GM12878 (cell line): ENCODE data around the gene BAZ1B. TPM values are rescaled to one million over a fixed set of nuclear protein-coding genes. Genes with fewer than 3 reads are reported as not detected.

Experiments
- ATAC-seq: fragments of 200-7000 bp; cut with Tn5 transposase; 3 replicates; pipeline ENCODE4 v1.9.1; 2020; ENCODE audit warnings: mild to moderate bottlenecking, moderate library complexity
- BruUV-seq: library from RNA; stranded (reverse); fragments of 400-500 nt; replicated peaks from 2 replicates; lab custom pipeline; 2021; lab: Mats Ljungman, UMichigan
- CTCF ChIA-PET: fragments of 300-600 bp; sonication (Branson Sonifier 250); formaldehyde crosslinking; extraction: SDS; loops from one replicate; lab custom pipeline; 2021; ENCODE audit warnings: inconsistent platforms; lab: Yijun Ruan, JAX
- POLR2A ChIA-PET: fragments of 350-600 bp; formaldehyde crosslinking; extraction: SDS; loops from one replicate; lab custom pipeline; 2021; ENCODE audit warnings: inconsistent platforms; lab: Charles Lee
- RAD21 ChIA-PET: fragments of 300-600 bp; sonication (Branson Sonifier 250); formaldehyde crosslinking; loops from one replicate; lab custom pipeline; 2023; ENCODE audit warnings: antibody characterized with exemption; ENCODE audit not compliant: unreplicated experiment; lab: Charles Lee
- SMC1A ChIA-PET: fragments of 300-600 bp; sonication (Branson Sonifier 250); formaldehyde crosslinking; loops from one replicate; lab custom pipeline; 2023; ENCODE audit not compliant: unreplicated experiment, uncharacterized antibody; lab: Charles Lee
- DNase-seq: peaks from one replicate; pipeline ENCODE4 v3.0.0-alpha.2; 2011; ENCODE audit warnings: low read depth, low spot score
- FAIRE-seq: peaks from 3 replicates; lab custom pipeline; 2011; peaks lifted over from hg19 to GRCh38; lab: Jason Lieb, UNC
- H2AFZ ChIP-seq: 2 replicates; pipeline ENCODE4 v1.6.0; 2011; ENCODE audit warnings: low read depth, low read length, control low read depth; ENCODE audit not compliant: control insufficient read depth
- H3K27ac ChIP-seq: 2 replicates; pipeline ENCODE4 v1.5.1; 2011; ENCODE audit warnings: control low read depth; ENCODE audit not compliant: control insufficient read depth, insufficient read depth
- H3K27me3 ChIP-seq, 2 experiments: replicated peaks in 1 of 2; 2 replicates each; pipeline versions ENCODE4 v1.6.0 to v1.6.1; 2011; ENCODE audit warnings: low read length in 1 of 2; ENCODE audit not compliant: control insufficient read depth in 2 of 2, insufficient read depth in 2 of 2
- H3K36me3 ChIP-seq, 2 experiments: 2 replicates each; pipeline ENCODE4 v1.5.1; 2011; ENCODE audit warnings: low read length in 1 of 2; ENCODE audit not compliant: control insufficient read depth in 2 of 2, insufficient read depth in 2 of 2
- H3K4me1 ChIP-seq: 2 replicates; pipeline ENCODE4 v1.6.1; 2011; ENCODE audit warnings: mild to moderate bottlenecking, low read length, moderate library complexity, mixed read lengths; ENCODE audit not compliant: control insufficient read depth, insufficient read depth
- H3K4me2 ChIP-seq: 2 replicates; pipeline ENCODE4 v1.6.0; 2011; ENCODE audit warnings: control low read depth; ENCODE audit not compliant: control insufficient read depth, insufficient read depth
- H3K4me3 ChIP-seq: fragments of 200-600 bp; sonication (generic); 2 replicates; pipeline ENCODE4 v1.5.1; 2016
- H3K79me2 ChIP-seq: 2 replicates; pipeline ENCODE4 v1.6.0; 2011; ENCODE audit warnings: low read length; ENCODE audit not compliant: control insufficient read depth, insufficient read depth
- H3K9ac ChIP-seq: 2 replicates; pipeline ENCODE4 v1.8.0; 2011; ENCODE audit warnings: low read length, control low read depth, mixed read lengths; ENCODE audit not compliant: control insufficient read depth, insufficient read depth
- H3K9me3 ChIP-seq: replicated peaks from 3 replicates; pipeline ENCODE4 v1.5.1; 2011; ENCODE audit warnings: mild to moderate bottlenecking, low read length; ENCODE audit not compliant: control insufficient read depth, insufficient read depth
- H4K20me1 ChIP-seq: 2 replicates; pipeline ENCODE4 v1.6.0; 2011; ENCODE audit not compliant: control insufficient read depth, insufficient read depth
- CREM ChIP-seq: IDR thresholded peaks from 2 replicates; pipeline ENCODE4 v1.6.1; 2014; ENCODE audit warnings: antibody characterized with exemption, low read depth
- HCFC1 ChIP-seq: fragments of 150-350 bp; IDR thresholded peaks from 2 replicates; pipeline ENCODE4 v1.6.1; 2014; ENCODE audit warnings: low read length
- JUNB ChIP-seq: IDR thresholded peaks from 2 replicates; pipeline ENCODE4 v1.6.1; 2016; ENCODE audit warnings: antibody characterized with exemption, mild to moderate bottlenecking
- NBN ChIP-seq: fragments of 450-650 bp; IDR thresholded peaks from 2 replicates; pipeline ENCODE4 v1.6.1; 2016
- SPI1 ChIP-seq: IDR thresholded peaks from 2 replicates; pipeline ENCODE4 v1.6.1; 2011; ENCODE audit warnings: low read depth, mild to moderate bottlenecking, low read length, moderate library complexity, borderline replicate concordance; ENCODE audit not compliant: insufficient read depth
- SREBF2 ChIP-seq: IDR thresholded peaks from 2 replicates; pipeline ENCODE4 v1.6.1; 2012; ENCODE audit warnings: mild to moderate bottlenecking, low read length
- YY1 ChIP-seq: IDR thresholded peaks from 2 replicates; pipeline ENCODE4 v1.6.1; 2011; ENCODE audit warnings: low read depth, mild to moderate bottlenecking, low read length
- ZNF207 ChIP-seq: fragments of 450-650 bp; IDR thresholded peaks from 2 replicates; pipeline ENCODE4 v1.6.1; 2014; ENCODE audit warnings: antibody characterized with exemption, mild to moderate bottlenecking, borderline replicate concordance
- ZNF24 ChIP-seq: fragments of 450-650 bp; IDR thresholded peaks from 2 replicates; pipeline ENCODE4 v1.6.1; 2017; ENCODE audit warnings: antibody characterized with exemption, mild to moderate bottlenecking
- ZZZ3 ChIP-seq: IDR thresholded peaks from 2 replicates; pipeline ENCODE4 v1.6.1; 2011; ENCODE audit warnings: low read depth; ENCODE audit not compliant: control insufficient read depth, insufficient read length
- WGBS: methylation state at CpG from one replicate; pipeline ENCODE4 v1.1.6; 2016; ENCODE audit warnings: low lambda C conversion rate; ENCODE audit not compliant: insufficient replicate concordance, insufficient coverage; ENCODE audit errors: missing lambda C conversion rate; 5-methylcytosine and 5-hydroxymethylcytosine counted together
- in situ Hi-C: fragments of 300-500 bp; cut with MboI; formaldehyde crosslinking; loops from 9 replicates; pipeline ENCODE4 v1.14.3; 2018; ENCODE audit warnings: mixed read lengths
- intact Hi-C: fragments of 100-400 bp; cut with micrococcal nuclease; formaldehyde crosslinking; loops from one replicate; pipeline ENCODE4 v1.14.2; 2022; ENCODE audit not compliant: unreplicated experiment
- polyA plus RNA-seq, 11 experiments: library from polyadenylated mRNA; depleted of rRNA in 4 of 11; unstranded in 6 of 11; stranded (reverse) in 5 of 11; fragments of >200 nt; fragmentation: Nextera tagmentation in 4 of 11; fragmentation: Illumina TruSeq in 1 of 11; extraction: Ambion mirVana in 4 of 11; extraction: Trizol in 1 of 11; gene quantifications; 1 replicate in 1 of 11; 2 replicates in 10 of 11; pipeline versions ENCODE4 v1.2.1 to v1.2.3, GENCODE V29; 2011 to 2016; ENCODE audit warnings: inconsistent platforms in 2 of 11, missing spikeins in 2 of 11, low read depth in 1 of 11
- total RNA-seq, 4 experiments: library from RNA; depleted of rRNA in 3 of 4; stranded (reverse); fragments of >200 nt in 3 of 4; fragmentation: Illumina TruSeq in 1 of 4; extraction: Trizol in 1 of 4; gene quantifications; 2 replicates each; pipeline versions ENCODE4 v1.2.1 to v1.2.3, GENCODE V29; 2013 to 2021
- TF ChIP-seq, protein P1 (sequence below): fragments of 150-350 bp; IDR thresholded peaks from 2 replicates; pipeline ENCODE4 v1.6.1; 2016; ENCODE audit warnings: low read depth, low read length

The BAZ1B gene
- total and polyA plus RNA-seq, 10 of the 15 experiments (the other 5 are each of a cell fraction or from before 2014, with no cell fraction given): 14.0 to 77.4 (median 36.2) TPM

DNA sequence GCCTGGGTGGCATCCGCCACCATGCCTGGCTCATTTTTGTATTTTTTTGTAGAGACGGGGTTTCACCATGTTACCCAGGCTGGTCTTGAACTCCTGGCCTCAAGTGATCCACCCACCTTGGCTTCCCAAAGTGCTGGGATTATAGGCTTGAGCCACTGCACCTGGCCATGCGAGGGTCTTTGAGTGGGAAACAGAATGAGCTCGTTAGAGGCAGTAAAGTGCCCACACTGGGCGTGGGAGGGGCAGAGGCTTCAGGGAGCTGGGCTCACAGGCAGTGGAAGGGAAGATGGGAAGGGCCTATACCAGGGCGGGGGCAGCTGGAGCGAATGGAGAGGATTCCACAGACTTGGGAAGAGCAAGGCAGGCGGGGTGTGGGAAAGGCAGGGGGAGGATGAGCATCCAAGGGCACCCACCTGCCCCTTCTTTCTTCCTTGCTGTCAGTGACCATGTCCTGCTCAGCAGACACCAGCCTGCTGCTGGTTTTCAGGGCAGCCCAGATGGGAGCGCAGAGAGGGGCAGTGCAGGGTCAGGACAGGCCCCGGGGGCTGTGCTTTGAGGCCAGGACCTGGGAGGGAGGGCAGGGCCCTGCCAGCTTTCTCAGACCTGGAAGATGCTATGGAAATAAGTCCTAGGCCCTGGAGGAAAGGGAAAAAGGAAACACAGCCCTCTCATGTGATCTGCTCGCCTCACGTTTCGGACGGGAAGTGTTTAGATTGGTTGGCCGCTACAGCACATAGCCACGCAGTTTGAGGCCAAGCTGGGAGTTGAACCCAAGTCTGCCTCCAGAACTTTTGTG lies 84.3 kb downstream of the BAZ1B start:
- CTCF ChIA-PET: interaction anchor here (1.0 to 1.6 kb wide), 2 partner anchors 11 to 14 kb away, joined by 3 to 5 read pairs; no protein-coding TSS in a partner anchor

More for the DNA sequence above, 84.3 kb downstream of the BAZ1B start:
- 64% methylated on average over 15 of the region's 16 CpGs for WGBS
- Histone ChIP-seq H3K4me2 (no peak overlapping the region), H3K27me3 (no peaks in the 10 kb centered on the region), H3K79me2 (no peaks in the 10 kb centered on the region), H3K36me3 (peaks cover 13 to 15% of the 10 kb centered on the region in 2 experiments), H3K9ac (no peak overlapping the region), H4K20me1 (no peaks in the 10 kb centered on the region), H3K9me3 (no peaks in the 10 kb centered on the region), H3K4me1 (no peaks in the 10 kb centered on the region), H2AFZ (no peak overlapping the region), H3K4me3 (no peak overlapping the region), H3K27ac (no peak overlapping the region)
- in situ Hi-C loops (no loop called here), intact Hi-C loops (no loop called here)
- DNase-seq: no peak
- BruUV-seq: no TSS peak
- POLR2A ChIA-PET: no interaction called here
- SMC1A ChIA-PET: interaction anchor here (1.0 kb wide), 1 partner anchor 14 kb away, joined by 3 read pairs; no protein-coding TSS in a partner anchor
- ATAC-seq: no peak
- RAD21 ChIA-PET: no interaction called here
- no peak for TF ChIP-seq NBN
- no peak for TF ChIP-seq SREBF2
- no peak for TF ChIP-seq JUNB
- TF ChIP-seq ZNF24: no peak
- TF ChIP-seq, protein P1, sequence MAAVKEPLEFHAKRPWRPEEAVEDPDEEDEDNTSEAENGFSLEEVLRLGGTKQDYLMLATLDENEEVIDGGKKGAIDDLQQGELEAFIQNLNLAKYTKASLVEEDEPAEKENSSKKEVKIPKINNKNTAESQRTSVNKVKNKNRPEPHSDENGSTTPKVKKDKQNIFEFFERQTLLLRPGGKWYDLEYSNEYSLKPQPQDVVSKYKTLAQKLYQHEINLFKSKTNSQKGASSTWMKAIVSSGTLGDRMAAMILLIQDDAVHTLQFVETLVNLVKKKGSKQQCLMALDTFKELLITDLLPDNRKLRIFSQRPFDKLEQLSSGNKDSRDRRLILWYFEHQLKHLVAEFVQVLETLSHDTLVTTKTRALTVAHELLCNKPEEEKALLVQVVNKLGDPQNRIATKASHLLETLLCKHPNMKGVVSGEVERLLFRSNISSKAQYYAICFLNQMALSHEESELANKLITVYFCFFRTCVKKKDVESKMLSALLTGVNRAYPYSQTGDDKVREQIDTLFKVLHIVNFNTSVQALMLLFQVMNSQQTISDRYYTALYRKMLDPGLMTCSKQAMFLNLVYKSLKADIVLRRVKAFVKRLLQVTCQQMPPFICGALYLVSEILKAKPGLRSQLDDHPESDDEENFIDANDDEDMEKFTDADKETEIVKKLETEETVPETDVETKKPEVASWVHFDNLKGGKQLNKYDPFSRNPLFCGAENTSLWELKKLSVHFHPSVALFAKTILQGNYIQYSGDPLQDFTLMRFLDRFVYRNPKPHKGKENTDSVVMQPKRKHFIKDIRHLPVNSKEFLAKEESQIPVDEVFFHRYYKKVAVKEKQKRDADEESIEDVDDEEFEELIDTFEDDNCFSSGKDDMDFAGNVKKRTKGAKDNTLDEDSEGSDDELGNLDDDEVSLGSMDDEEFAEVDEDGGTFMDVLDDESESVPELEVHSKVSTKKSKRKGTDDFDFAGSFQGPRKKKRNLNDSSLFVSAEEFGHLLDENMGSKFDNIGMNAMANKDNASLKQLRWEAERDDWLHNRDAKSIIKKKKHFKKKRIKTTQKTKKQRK: no peak
- no peak for TF ChIP-seq ZNF207
- TF ChIP-seq YY1: no peak
- TF ChIP-seq HCFC1: no peak
- TF ChIP-seq CREM: no peak
- TF ChIP-seq ZZZ3: no peak
- TF ChIP-seq SPI1: no peak
- no peak for FAIRE-seq
